ENCODE measurements around the gene NKAIN1. TPM values are rescaled to one million over a fixed set of nuclear protein-coding genes. Genes with fewer than 3 reads are reported as not detected.
"Not testable (repeated sequence)": the region's sequence is repeated elsewhere in the genome, so short reads cannot be mapped to it uniquely, and the experiment has no call there.

The NKAIN1 gene
- total RNA-seq, 1 experiment from 2014 or later, result 0.63 TPM

DNA sequence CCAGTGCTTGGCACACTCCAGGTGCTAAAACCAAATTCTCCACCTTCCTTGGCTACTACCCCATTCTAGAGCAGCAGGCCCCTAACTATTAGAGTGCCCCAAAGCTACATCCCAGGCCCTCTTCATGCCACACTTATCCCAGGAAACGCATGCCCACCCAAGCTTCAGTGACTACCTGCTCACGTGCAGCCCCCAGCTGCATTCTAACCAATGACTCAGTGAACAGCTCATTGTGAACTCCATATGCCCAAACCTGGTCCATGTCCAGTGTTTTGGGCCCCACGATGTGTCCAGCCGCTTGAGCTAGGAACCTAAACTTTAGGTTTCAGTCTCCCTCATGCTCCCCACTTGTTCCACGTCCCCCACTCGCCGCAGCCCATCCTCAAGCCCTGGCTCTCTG is 41.5 kb downstream of the NKAIN1 start:
- peak; percentile 39 for DNase-seq (ENCODE audit: low read depth)

GRCh38 chr1:31196685-31197084 is 43.0 kb downstream of the NKAIN1 start:
- DNase-seq (ENCODE audit: low read depth), result peak; percentile 70

- not testable (repeated sequence) for DNase-seq (ENCODE audit: low read depth)
Measured at GRCh38 chr1:31195267-31195666, 44.4 kb downstream of the NKAIN1 start.

- no peak for DNase-seq (ENCODE audit: low read depth)
Measured at GRCh38 chr1:31193729-31194128, 46.0 kb downstream of the NKAIN1 start.

- DNase-seq (ENCODE audit: low read depth), result no peak
Measured at GRCh38 chr1:31191281-31191680, 48.4 kb downstream of the NKAIN1 start.

DNA sequence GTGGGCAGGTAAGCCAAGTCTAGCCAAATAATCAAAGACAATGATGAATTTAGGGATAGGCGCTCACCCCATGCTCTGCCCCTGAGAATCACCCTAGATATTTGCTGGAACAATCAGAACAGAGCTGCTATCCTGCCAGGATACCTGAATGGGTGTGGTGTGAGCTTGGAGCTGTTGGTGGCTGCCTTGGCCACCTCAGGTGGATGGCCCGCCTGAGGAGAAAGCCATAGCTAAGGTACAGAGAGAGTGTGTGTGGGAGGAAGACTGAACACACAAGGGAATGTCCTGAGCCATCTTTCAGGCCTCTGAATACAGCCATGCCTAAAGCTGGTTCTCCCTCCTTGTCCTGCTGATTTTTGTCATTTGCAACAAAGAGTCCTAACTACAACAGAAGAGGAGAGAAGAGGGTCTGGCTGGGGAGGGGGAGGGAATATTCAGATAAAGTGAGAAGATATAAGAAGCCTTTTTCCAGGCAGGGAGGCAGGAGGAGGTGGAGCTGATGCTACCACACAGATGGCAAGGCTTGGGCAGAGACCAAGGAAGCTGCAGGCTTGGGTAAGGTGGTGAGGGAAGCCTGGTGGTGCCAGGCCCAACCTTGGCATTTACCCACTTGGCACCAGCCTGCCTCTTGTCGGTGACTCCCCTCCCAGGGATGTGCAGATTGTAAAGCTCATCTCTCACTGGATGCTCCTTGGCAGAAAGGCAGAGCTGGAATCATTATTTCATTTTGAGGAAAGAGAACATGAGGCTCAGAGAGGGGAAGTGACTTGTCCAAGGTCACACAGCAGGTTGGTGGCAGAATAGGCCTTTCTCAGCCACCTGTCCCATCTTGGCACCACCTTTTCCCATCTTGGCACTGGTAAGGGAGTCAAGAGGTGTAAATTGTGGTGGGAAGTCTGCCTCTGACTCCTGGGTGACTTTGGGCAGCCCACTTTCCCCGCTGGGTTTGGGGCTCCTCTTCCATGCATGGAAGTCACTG is 49.7 kb downstream of the NKAIN1 start:
- DNase-seq (ENCODE audit: low read depth), result no peak

DNA sequence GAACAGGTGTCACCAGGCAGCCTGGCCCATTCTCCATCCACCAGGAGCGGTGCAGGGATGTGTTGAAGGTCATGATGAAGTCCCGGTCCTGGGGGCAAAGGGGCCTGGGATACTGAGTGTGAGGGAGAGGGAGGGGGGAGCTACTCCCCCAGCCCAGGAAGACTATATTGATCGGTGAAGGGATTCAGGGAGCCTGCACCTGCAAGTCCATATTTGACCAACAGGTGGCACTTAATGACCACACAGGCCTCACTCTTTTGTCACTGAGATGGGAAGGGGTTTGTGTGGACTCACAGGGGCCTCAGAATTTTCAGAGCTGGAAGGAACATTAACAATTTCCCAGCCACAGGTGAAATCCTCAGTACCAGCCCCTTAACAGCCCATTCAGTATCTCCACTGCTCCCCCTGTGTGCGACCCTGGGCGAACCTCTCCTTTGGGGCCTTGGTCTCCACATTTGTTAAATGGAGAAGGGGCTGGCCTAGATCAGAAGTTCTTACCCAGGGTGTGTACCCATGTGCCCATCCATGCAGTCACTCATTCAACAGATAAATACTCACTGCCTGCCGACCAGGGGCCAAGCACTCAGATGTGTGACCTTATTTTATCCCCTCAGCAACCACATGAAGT is 55.6 kb downstream of the NKAIN1 start:
- DNase-seq (ENCODE audit: low read depth), result peak; percentile 35

- DNase-seq (ENCODE audit: low read depth), result no peak
Measured at GRCh38 chr1:31183126-31183525, 56.6 kb downstream of the NKAIN1 start.

GRCh38 chr1:31182352-31182751 is 57.3 kb downstream of the NKAIN1 start:
- DNase-seq (ENCODE audit: low read depth), result peak; percentile 94

- peak; percentile 73 for DNase-seq (ENCODE audit: low read depth)
Measured at GRCh38 chr1:31181515-31182343, 58.0 kb downstream of the NKAIN1 start.

- no peak for DNase-seq (ENCODE audit: low read depth)
Measured at GRCh38 chr1:31180338-31180737, 59.3 kb downstream of the NKAIN1 start.

DNA sequence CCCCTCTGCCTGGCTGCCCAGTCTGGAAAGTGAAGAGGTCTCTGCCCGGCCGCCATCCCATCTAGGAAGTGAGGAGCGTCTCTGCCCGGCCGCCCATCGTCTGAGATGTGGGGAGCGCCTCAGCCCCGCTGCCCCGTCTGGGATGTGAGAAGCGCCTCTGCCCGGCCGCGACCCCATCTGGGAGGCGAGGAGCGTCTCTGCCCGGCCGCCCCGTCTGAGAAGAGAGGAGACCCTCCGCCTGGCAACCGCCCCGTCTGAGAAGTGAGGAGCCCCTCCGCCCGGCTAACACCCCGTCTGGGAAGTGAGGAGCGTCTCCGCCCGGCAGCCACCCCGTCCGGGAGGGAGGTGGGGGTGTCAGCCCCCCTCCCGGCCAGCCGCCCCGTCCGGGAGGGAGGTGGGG is 63.4 kb downstream of the NKAIN1 start:
- DNase-seq (ENCODE audit: low read depth), result not testable (repeated sequence)

- DNase-seq (ENCODE audit: low read depth), result no peak
Measured at GRCh38 chr1:31170486-31170735, 69.3 kb downstream of the NKAIN1 start.

DNA sequence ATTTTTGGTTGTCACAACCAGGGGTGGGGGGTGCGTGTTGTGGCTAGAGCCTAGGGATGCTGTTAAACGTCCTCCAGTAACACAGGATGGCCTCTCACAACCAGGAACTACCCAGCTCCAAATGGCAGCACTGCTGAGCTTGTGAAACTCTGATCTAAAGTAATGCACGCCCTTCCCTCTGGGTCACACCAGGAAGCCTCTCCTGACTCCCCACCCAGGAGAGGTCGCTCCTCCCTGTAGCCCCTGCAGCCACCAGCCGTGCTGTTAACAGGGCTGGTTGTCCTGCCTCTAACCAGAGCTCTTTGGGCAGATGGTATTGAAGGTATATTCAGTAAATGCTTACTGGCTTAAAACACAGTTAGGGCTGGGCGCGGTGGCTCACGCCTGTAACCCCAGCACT is 73.2 kb downstream of the NKAIN1 start:
- DNase-seq (ENCODE audit: low read depth), result no peak

DNA sequence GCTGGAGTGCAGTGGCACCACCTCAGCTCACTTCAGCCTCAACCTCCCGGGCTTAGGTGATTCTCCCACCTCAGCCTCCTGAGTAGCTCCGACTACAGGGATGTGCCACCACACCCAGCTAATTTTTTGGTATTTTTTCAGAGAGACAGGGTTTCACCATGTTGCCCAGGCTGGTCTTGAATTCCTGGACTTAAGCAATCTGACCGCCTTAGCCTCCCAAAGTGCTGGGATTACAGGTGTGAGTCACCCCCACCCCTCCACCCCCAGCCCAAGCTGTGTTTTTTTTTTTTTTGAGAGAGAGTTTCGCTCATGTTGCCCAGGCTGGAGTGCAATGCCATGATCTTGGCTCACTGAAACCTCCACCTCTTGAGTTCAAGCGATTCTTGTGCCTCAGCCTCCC is 75.4 kb downstream of the NKAIN1 start:
- no peak for DNase-seq (ENCODE audit: low read depth)

DNA sequence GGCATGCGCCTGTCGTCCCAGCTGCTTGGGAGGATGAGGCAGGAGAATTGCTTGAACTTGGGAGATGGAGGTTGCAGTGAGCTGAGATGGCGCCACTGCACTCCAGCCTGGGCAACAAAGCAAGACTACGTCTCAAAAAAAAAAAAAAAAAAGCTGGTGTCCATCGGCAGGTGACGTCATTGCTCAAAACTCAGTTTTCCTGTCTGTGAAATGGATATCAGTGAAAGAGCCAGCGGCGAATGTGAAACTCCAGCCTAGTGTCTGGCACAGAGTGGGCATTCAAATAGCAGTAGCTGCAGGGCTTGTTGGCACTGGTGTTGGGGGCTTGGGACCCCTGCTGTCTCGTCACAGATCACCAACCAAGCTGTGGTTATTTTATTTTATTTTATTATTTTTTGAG is 75.8 kb downstream of the NKAIN1 start:
- DNase-seq (ENCODE audit: low read depth), result no peak

- no peak for DNase-seq (ENCODE audit: low read depth)
Measured at GRCh38 chr1:31161571-31161970, 78.1 kb downstream of the NKAIN1 start.

- no peak for DNase-seq (ENCODE audit: low read depth)
Measured at GRCh38 chr1:31159869-31160611, 79.6 kb downstream of the NKAIN1 start.

DNA sequence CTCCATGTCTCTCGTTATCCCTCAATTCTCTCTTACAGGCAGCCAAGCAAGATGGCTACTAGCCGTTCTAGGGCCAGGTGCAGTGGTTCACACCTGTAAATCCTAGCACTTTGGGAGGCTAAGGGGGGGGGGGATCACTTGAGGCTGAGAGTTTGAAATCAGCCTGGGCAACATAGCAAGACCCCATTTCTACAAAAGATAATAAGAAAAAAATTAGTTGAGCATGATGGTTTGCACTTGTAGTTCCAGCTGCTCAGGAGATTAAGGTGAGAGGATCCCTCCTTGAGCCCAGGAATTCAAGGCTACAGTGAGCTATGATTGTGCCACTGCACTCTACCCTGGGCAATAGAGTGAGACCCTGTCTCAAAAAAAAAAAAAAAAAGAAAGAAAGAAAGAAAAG is 80.4 kb downstream of the NKAIN1 start:
- DNase-seq (ENCODE audit: low read depth), result no peak

DNA sequence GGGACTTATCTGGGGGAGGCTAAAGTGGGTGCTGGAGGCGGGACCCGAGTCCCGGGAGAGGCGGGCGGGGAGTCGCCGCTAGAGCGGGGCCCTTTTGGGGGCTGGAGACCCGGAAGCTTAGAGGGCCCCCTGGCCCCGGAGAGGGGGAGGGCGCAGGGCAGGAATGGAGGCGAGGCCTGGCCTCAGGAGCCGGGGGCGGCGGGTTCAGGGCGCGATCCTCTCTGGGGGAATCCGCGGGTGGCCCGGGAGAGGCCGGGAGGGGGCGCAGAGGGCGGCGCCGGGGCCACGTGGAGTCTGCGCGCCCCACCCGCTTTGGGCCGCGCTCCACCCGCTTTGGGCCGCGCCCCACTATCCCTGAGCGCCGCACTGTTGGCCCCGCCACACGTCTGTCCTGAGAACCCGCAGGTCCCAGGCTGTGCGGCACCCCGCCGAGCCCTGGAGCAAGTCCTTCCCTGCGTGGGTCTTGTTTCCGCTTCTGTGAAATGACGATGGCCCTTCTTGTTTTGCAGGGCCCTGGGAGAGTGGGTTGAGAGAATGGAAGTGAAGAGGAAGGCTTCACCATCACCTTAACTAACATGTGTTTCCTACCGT is 84.4 kb downstream of the NKAIN1 start:
- peak; percentile 84 for DNase-seq (ENCODE audit: low read depth)

DNA sequence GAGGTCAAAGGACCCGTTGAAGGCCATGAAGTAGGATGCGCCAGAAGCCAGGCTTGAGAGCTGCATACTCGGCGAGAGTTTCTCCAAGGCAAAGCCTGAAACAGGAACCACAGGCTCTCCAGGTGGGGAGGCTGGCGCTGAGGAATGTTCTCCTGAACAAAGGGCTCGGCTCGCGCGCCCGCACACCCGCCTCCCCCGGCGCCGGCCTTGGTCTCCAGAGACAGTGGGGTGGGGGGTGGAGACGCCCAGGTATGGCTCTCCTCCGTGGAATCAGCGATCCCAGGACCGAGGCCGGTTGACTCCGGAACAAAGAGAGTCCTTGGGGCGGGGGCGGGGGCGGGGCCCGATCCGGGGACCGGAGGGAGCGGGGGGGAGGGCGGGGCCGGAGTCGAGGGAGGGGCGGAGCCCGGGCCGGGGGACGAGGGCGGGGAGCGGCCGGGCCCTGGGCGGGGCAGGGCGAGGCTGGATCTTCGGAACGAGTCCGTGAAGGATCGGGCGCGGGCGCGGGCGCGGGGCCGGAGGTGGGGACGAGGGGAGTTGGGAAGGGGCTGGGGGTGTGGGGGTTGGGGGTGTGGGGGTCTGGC is 85.0 kb downstream of the NKAIN1 start:
- peak; percentile 91 for DNase-seq (ENCODE audit: low read depth)
